Cerebellar cortex (tissue), 1 donor: Measurements from ENCODE around the gene SEMA3C.

Experiments used
- DNase-seq: peaks from one replicate; pipeline ENCODE4 v3.0.0-alpha.2; 2015; ENCODE audit warnings: low spot score

The SEMA3C gene

GRCh38 chr7:80885757-80886156 lies 33.1 kb downstream of the SEMA3C start:
- no peak for DNase-seq

DNA sequence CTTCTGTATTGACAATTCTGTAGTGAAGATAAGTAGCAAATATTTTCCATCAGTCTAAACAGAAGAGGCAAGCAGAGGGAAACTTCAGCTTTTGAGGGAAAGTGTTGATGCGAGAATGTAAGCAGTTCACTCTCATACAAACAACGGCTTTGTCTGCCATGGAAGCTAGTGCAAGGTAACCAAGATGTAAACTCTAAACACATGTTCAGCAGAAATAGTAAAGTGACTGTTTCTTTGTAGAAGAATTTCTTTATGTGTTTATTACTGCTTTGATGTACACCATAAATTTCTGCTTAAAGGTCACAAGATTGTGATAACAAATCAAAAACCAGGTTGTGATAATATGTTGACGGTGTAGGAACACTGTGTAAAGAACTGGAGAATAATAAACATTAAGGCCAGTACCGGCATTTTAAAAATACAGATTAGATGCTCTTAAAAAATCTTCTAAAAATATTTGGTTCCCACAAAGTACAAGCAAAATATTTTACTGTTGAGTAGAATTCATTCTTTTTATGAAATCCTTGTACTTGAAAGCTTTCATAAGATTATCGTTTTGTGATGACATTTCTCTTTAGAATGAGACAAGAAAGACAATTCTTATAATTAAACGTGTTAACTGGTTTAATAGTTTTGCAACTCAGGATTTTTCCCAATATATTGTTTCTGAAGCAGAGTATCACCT lies 34.2 kb downstream of the SEMA3C start:
- DNase-seq = no peak

DNA sequence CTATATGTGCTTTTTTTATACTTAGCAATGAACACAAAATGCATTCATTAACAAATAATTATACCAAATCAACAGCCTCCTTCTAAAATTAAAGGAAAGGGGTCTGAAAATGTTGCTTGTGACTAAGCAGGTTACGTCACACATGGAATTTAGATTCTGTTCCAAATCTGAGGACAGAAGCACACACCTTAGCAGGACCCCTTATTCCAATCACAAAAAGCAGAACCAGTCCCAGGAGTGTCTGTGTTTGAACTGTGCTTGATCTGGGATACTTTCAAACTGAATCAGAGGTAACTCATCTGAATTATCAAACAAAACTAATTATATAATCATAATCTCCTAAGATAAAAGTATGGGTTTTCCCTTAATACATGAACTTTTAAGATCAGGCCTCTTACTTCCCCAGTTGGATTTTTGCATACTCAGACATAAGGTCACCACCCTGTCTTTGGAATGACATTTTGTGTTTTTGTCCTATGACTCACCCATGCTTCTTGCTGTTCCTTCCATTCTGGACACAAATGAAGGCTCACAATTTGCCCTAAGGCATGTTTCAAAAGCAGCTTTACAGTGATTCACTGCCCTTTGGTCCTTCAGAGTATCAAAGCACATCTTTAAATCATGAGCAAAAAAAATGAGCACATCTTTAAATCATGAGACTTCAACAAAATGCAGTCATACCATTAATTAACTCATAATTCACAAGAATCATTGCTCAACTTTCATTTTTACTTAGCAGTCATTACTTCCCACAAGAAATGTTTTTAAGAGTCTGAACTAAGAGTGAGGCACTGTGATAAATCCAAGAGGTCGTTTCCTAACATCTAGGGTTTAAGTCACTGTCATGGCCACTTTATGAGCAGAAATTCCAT lies 35.5 kb downstream of the SEMA3C start:
- no peak for DNase-seq

GRCh38 chr7:80882213-80882801 lies 36.5 kb downstream of the SEMA3C start:
- no peak for DNase-seq

- DNase-seq = no peak
Observed at GRCh38 chr7:80881351-80881900, 37.4 kb downstream of the SEMA3C start.

DNA sequence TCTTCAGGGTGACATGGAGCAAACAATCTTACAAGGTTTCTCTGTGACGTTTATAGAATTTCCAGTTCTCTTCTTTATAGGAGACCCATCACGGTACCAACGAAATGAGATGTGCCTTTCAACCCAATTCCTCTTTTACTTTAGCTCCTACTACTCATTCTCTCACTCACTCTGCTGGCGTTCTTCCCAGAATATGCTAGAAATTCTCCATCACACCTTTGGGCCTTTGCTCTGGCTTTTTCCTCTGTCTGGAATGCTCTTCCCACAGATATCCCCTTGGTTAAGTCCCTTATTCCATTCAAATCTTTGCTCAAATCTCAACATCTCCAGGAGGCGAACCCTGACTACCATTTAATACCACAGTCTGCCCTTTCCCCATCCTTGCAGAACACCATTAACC lies 39.0 kb downstream of the SEMA3C start:
- DNase-seq = no peak

DNA sequence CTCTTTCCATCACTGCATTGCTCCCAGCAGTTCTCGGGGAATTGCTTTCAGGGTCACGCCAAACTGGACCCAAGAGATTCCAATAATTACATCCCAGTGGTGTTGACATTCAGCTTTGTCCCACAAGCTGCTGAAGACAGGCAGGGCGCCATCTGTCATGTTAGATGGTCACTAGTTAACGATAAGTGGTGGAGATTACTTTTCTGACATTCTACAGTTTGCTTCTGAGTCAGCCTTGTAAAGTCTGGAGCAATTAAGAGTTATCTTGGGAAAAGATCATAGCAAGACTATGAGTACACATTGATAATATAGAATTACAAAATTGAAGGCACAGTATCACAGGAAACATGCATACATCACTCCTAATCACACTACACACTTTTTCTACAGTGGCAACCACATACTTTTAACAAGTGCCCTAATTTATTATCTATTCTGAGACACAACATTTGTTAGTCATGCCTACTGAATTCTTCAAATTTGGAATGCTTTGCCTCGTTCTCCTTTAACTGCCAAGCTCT lies 41.9 kb downstream of the SEMA3C start:
- DNase-seq = peak; percentile 20

- no peak for DNase-seq
Observed at GRCh38 chr7:80875537-80876120, 43.2 kb downstream of the SEMA3C start.

GRCh38 chr7:80873140-80873539 lies 45.7 kb downstream of the SEMA3C start:
- no peak for DNase-seq

DNA sequence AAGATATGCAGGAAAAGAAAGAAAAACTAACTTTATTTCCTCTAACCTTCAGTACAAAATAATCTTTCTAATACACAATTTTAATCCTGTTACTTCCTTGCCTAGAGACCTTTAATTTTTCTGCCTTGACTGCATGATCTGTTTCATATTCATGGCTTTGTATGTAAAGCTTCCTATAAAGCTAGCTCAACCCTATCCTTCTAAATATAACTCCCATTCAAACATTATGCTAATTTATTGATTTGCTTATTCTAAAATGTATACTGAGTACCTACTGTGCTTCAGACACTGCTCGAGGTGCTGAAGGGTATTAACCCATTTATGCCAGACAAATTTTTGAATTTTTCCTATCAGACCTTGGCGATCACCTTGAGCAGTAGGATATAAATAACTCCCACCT lies 47.6 kb downstream of the SEMA3C start:
- DNase-seq = no peak

DNA sequence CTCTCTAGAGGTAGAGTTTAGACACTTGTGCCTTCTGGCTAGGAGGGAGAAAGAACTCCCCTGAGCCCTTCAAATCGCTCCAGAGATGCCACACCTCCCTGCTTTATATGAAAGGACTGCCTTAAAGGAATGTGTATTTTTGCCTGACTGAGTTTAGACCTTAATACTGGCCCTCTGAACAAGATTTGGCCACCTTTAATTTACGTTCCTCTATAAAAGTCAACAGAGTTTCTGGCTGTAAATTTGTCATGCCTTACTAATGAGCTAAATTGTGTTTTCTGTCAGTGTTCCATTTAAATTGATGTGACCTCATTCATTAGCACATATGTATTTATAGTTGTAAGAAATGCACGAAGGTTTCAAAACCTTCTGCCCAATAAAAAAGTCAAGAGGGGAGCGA lies 48.0 kb downstream of the SEMA3C start:
- no peak for DNase-seq

- DNase-seq = no peak
Observed at GRCh38 chr7:80869821-80870751, 48.8 kb downstream of the SEMA3C start.

GRCh38 chr7:80869106-80869784 lies 49.6 kb downstream of the SEMA3C start:
- no peak for DNase-seq

DNA sequence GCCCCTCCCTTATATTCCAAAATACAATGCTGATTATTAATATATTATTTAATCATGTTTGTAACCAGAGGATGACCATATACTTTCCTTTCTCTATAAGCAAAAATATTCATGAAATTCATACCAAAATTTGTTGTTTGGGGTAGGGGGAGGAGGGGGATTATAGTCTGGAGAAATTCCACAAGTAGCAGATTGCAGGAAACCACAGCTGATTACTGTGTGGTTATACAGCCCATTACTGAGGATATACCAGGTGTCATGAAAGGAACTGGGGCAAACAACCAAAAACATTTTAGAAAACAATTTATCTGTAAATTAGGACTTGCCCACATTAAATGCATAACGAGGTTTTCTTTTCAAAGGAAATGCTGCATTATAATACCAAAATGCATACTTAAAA lies 50.3 kb downstream of the SEMA3C start:
- no peak for DNase-seq

DNA sequence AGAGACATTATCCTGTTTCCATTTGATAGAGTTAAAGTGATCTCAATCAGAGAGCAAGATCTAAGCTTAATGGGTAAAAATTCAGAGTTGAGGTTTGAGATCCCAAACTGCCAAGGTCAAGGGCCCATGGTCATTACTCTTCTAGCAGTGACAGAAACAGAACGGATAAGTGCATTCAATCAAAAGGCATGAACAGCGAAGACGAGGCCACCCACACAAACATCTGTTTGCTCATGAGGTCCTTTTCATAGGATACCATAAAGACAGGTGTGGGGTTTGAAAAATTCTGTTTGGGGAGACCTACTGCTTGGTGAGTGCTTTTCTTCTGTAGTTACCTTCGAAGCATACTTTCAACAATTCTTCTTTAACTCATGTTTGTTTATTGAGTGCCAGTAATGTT lies 58.3 kb downstream of the SEMA3C start:
- no peak for DNase-seq

- no peak for DNase-seq
Observed at GRCh38 chr7:80859272-80859970, 59.4 kb downstream of the SEMA3C start.

- DNase-seq = no peak
Observed at GRCh38 chr7:80858141-80858903, 60.5 kb downstream of the SEMA3C start.

- DNase-seq = no peak
Observed at GRCh38 chr7:80856769-80857168, 62.1 kb downstream of the SEMA3C start.

- no peak for DNase-seq
Observed at GRCh38 chr7:80851896-80852476, 66.9 kb downstream of the SEMA3C start.
